ENCODE results near the gene ETV2.

DNA sequence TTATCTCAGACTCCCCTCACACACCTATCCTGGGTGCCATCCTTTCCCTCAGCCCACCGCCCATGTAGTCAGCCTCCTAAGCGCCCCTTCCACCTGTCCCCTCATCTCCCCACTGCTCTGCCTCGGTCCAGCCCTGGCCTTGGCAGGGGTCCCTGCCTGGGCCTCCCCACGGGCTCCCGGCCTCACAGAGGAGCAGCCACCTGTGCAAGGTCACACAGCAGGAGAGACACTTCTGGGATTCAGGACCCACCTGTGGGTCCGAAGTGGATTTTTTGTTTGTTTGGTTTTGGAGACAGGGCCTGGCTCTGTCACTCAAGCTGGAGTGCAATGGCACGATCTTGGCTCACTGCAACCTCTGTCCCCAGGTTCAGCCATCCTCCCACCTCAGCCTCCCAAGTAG, 24.1 kb downstream of the ETV2 start:
- TF ChIP-seq, protein P1, sequence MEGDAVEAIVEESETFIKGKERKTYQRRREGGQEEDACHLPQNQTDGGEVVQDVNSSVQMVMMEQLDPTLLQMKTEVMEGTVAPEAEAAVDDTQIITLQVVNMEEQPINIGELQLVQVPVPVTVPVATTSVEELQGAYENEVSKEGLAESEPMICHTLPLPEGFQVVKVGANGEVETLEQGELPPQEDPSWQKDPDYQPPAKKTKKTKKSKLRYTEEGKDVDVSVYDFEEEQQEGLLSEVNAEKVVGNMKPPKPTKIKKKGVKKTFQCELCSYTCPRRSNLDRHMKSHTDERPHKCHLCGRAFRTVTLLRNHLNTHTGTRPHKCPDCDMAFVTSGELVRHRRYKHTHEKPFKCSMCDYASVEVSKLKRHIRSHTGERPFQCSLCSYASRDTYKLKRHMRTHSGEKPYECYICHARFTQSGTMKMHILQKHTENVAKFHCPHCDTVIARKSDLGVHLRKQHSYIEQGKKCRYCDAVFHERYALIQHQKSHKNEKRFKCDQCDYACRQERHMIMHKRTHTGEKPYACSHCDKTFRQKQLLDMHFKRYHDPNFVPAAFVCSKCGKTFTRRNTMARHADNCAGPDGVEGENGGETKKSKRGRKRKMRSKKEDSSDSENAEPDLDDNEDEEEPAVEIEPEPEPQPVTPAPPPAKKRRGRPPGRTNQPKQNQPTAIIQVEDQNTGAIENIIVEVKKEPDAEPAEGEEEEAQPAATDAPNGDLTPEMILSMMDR (conservative IDR thresholded peaks at IDR 0.05; ENCODE audit: low read depth, low read length) = no peak
- TF ChIP-seq POLR2A (IDR thresholded peaks at IDR 0.05; ENCODE audit: low read depth, low read length) = no peak
- TF ChIP-seq SMC3 (IDR thresholded peaks at IDR 0.05; ENCODE audit: low read depth, low read length) = no peak
- TF ChIP-seq MAZ (IDR thresholded peaks at IDR 0.05; ENCODE audit: borderline replicate concordance, low read depth, low read length) = no peak
- no peak for TF ChIP-seq FOS (IDR thresholded peaks at IDR 0.05; ENCODE audit: low read depth, low read length)
- TF ChIP-seq RFX5 (IDR thresholded peaks at IDR 0.05; ENCODE audit: low read depth, low read length) = no peak
- TF ChIP-seq RAD21 (IDR thresholded peaks at IDR 0.05; ENCODE audit: low read length) = no peak
- no peak for TF ChIP-seq MXI1 (IDR thresholded peaks at IDR 0.05; ENCODE audit: borderline replicate concordance, low read depth, low read length)
- TF ChIP-seq, protein P2, sequence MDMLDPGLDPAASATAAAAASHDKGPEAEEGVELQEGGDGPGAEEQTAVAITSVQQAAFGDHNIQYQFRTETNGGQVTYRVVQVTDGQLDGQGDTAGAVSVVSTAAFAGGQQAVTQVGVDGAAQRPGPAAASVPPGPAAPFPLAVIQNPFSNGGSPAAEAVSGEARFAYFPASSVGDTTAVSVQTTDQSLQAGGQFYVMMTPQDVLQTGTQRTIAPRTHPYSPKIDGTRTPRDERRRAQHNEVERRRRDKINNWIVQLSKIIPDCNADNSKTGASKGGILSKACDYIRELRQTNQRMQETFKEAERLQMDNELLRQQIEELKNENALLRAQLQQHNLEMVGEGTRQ (IDR thresholded peaks at IDR 0.05; ENCODE audit: low read depth, low read length) = no peak
- TF ChIP-seq RCOR1 (IDR thresholded peaks at IDR 0.05; ENCODE audit: insufficient replicate concordance, low read length) = no peak
- TF ChIP-seq BHLHE40 (IDR thresholded peaks at IDR 0.05; ENCODE audit: low read depth, low read length) = no peak
- TF ChIP-seq MAFK (IDR thresholded peaks at IDR 0.05; ENCODE audit: low read depth, low read length) = no peak
